Measurements from ENCODE around the gene ZNF385D.

- TF ChIP-seq YY1 (IDR thresholded peaks at IDR 0.05; ENCODE audit: insufficient read depth, insufficient read length) (no peak), ZNF274 (IDR thresholded peaks at IDR 0.05; ENCODE audit: low read depth, low read length) (no peak)
These were observed 177.7 kb downstream of the ZNF385D start for GRCh38 chr3:21573291-21573690.
